ENCODE data around the gene ODAM.

DNA sequence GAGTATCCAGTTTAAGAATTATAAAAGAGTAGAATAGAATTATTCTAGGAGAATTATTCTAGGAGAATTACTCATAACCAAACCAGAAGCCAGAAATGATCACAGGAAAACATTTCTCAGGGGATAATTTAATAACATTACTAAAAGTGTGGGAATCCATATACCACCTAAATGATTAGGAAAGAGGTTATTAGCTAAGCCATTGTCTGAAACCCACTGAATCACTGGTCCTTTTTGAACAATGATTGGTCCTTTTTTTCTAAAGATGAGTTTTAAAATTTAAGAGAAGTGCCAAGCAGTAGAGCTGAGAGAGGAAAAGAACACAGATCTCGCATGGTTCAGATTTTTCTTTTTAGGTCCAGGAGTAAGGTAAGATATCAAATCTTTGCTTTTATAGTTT is at the start of gene ODAM:
- TF ChIP-seq POLR2A (IDR thresholded peaks at IDR 0.05; ENCODE audit: low read depth, low read length) = no peak
- no peak for TF ChIP-seq TAF1 (IDR thresholded peaks at IDR 0.05; ENCODE audit: borderline replicate concordance, low read depth, low read length)
- TF ChIP-seq POLR2AphosphoS5 (IDR thresholded peaks at IDR 0.05; ENCODE audit: low read depth, low read length) = no peak
